AG10803 (cell line): Measurements from ENCODE around the gene LRP1.

Source experiments
- DNase-seq: peaks from one replicate; pipeline ENCODE4 v3.0.0; 2010; ENCODE audit warnings: low read depth
- H3K4me3 ChIP-seq: 2 replicates; pipeline ENCODE4 v1.5.1; 2011; ENCODE audit warnings: mild to moderate bottlenecking, low read length, control low read depth
- CTCF ChIP-seq: conservative IDR thresholded peaks from 2 replicates; pipeline ENCODE4 v1.5.1; 2011; ENCODE audit warnings: mild to moderate bottlenecking, low read length, control low read depth, inconsistent platforms

LRP1 gene

GRCh38 chr12:57095440-57095839 lies 32.8 kb upstream of the LRP1 start:
- TF ChIP-seq CTCF, result no peak
- no peak overlapping the region for H3K4me3 ChIP-seq
- no peak for DNase-seq

- H3K4me3 ChIP-seq, result no peak overlapping the region
- no peak for TF ChIP-seq CTCF
- no peak for DNase-seq
These were observed 32.1 kb upstream of the LRP1 start for GRCh38 chr12:57096099-57096572.

GRCh38 chr12:57096748-57097553 lies 31.3 kb upstream of the LRP1 start:
- no peak overlapping the region for H3K4me3 ChIP-seq
- no peak for DNase-seq
- TF ChIP-seq CTCF, result no peak

- TF ChIP-seq CTCF, result no peak
- H3K4me3 ChIP-seq, result no peak overlapping the region
- no peak for DNase-seq
These were observed 30.8 kb upstream of the LRP1 start for GRCh38 chr12:57097554-57097835.

- no peak for TF ChIP-seq CTCF
- H3K4me3 ChIP-seq, result no peak overlapping the region
- no peak for DNase-seq
These were observed 29.7 kb upstream of the LRP1 start for GRCh38 chr12:57098546-57098945.

GRCh38 chr12:57099047-57099714 lies 29.1 kb upstream of the LRP1 start:
- TF ChIP-seq CTCF, result no peak
- no peak for DNase-seq

GRCh38 chr12:57099766-57100165 lies 28.5 kb upstream of the LRP1 start:
- TF ChIP-seq CTCF, result no peak
- no peak overlapping the region for H3K4me3 ChIP-seq
- DNase-seq, result no peak

More at GRCh38 chr12:57099047-57099714, 29.1 kb upstream of the LRP1 start:
- H3K4me3 ChIP-seq, result no peak overlapping the region
